Thyroid gland (tissue), 4 donors: ENCODE measurements around the gene RILP.

Source experiments
- CTCF ChIP-seq, 6 experiments: fragments of 200-600 bp in 3 of 6; fragments of 450-650 bp in 3 of 6; sonication (generic) in 3 of 6; IDR thresholded peaks; one replicate each; pipeline ENCODE4 v1.5.1; 2016 to 2019; ENCODE audit warnings: antibody characterized with exemption in 6 of 6, mild to moderate bottlenecking in 2 of 6, inconsistent platforms in 1 of 6, moderate library complexity in 1 of 6
- POLR2A ChIP-seq, 2 donors: fragments of 450-650 bp; IDR thresholded peaks; one replicate each; pipeline ENCODE4 v1.6.1; 2017; ENCODE audit warnings: antibody characterized with exemption in 2 of 2, mild to moderate bottlenecking in 2 of 2, moderate library complexity in 1 of 2

GRCh38 chr17:1650731-1651558 is 1.3 kb upstream of the RILP start:
- no peak for TF ChIP-seq CTCF (IDR thresholded peaks at IDR 0.05)
- TF ChIP-seq POLR2A (IDR thresholded peaks at IDR 0.05) = no peak
